HG03575 (cell line): Measurements from ENCODE around the gene RPE65.
"Not testable (repeated sequence)": the region's sequence is repeated elsewhere in the genome, so short reads cannot be mapped to it uniquely, and the experiment has no call there.

Experiments used
- ATAC-seq: cut with Tn5 transposase; IDR thresholded peaks from one replicate; pipeline ENCODE4 v1.9.1; 2021; ENCODE audit not compliant: unreplicated experiment, insufficient number of reproducible peaks, low FRiP score; ENCODE audit errors: extremely low read depth

RPE65 gene

DNA sequence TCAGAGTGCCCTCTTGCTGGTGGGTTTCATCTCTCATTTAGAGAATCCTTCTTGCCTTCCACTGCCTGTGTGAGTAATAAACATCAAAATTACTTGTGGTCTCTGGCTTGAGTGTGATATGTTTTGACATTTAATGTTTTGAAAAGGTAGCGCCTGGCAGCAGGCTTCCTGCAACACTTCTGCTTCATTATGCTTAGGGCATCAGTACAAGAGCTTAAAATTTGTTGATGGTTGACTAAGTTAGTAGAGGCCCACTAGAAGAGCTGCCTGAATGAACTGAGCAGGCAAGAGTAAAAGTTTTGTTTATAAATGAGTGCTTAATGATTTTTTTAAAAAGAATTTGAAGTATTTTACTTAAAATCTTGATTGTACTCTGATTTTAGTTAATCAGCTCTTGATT, 6.4 kb upstream of the RPE65 start:
- ATAC-seq = no peak

GRCh38 chr1:68454534-68454933, 4.8 kb upstream of the RPE65 start:
- ATAC-seq = no peak

DNA sequence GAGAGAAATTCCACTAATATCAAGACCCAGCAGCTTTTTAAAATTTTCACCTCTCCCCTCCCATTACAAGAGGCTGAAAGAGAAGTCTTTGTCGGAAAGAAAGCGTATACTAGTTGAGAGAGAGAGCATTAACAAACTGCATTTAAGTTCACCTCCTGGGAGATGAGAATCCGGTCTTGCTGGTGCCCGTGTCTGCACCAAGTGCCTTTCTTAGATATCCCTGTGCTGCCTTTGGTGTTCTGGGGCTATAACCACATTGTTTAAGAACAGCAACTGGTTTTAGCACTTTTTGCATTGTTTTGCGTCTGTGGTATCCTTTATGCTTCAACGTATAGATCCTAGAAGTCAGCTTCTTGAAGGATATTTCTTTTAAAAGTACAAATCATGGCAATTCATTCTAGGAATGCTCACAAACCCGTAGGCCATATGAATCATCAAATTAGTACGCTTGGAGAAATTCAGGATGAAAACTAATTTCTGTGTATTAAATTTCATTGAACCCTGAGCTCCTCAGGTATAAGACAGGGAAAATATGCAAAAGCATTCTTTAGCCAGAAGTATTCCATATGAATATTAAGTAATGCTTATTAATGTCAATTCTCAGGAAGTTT, 3.4 kb upstream of the RPE65 start:
- ATAC-seq = no peak

DNA sequence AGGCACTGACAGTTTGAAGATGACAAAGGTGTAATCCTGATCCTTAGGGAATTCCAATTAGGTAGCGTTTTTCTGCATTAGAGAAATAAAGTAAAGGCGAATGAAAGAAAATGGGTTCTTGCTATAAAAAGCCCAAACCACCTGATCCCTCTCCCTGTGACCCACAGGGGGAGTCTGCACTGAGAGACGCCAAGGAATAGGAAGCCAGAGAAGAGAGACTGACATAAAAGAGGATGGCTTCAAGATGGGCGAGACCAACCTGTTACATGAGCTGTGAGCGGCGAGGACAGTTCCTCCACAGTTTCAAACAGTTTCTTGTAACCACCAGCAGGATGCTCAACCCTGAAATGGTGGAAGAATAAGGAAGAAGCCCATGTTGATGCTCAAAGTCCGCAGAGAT, 1.4 kb downstream of the RPE65 start:
- ATAC-seq = no peak

DNA sequence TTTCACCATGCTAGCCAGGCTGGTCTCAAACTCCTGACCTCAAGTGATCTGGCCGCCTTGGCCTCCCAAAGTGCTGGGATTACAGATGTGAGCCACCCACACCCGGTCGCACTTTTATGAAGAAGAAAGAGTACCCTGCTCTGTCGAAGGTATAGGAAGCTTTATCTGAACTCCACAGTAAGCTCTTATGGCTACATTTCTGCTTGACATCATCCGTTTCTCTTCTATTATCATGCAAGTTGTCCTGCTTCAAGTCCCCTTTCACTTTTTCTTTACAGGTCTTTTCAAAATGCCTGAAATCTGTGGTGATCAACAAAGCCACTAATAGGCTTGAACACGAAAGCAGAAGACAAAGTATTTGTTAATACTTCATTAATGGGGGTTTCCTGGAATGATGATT, 4.0 kb downstream of the RPE65 start:
- ATAC-seq = no peak

DNA sequence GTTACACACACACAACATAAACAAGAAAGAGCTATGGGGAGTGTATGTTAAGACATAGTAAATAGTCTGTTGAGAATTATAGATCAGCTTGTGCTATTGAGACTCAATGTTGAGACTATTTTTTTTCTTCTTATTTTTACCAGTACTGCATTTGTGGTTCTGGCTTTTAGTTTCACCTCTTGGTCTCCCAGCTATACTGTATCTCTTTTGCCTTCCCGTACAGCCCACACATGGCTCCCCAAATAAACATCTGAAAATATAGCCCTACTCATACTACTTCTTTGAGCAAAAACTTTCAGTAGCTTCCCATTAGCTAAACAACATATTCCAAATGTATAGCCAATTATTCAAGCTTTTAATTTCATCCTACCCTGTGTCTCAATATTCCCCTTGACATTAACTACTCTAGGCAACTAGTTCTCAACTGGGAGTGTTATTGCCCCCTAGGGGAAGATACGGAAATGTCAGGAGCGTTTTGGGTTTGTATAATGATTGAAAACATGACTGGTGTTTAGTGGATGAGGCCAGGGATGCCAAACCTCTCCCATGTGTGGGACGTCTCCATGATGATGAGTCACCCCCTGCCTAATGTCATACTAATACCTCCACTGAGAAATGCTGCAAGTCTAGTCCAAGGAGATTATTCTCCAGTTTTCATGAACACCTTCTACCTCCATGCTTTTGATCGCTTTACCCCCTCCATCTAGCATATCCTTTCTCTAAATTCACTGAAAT, 6.8 kb downstream of the RPE65 start:
- ATAC-seq = peak; percentile 65

DNA sequence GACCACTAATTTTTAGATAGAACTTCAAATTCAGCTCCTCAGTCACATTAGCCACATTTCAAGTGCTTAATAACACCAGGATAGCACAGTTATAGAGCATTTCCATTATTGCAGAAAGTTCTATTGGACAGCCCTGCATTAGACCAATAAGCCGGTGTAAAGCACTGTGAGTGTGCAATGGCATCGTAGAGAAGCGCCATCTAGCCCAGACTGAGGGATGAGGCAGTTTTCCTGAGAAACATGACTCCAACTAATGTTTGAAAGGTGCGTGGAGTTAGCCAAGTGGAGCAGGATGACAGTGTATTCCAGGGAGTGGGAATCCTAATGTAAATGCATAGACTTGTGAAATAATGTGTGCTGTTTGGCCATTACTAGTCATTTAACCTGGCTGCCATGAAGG, 7.7 kb downstream of the RPE65 start:
- no peak for ATAC-seq

GRCh38 chr1:68438310-68438709, 11.4 kb downstream of the RPE65 start:
- ATAC-seq = no peak

DNA sequence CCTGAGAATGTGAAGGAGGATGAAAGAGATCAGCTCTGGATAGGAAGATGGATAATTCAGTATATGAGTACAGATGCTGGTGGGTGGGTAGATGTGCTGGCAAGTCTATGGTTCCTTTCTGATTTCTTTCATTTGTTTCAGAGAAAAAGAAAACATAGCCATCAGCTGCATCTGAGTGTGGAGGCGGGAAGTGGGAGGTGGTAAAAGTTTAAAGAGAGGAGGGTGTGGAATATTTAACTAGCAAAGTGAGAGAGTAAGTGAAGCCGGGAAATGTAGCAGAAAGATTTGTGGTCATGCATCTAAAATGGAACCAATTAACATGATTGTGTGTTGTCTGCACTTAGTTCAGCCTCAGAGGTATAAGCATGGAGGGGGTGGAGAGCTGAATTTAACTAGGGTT, 16.4 kb downstream of the RPE65 start:
- no peak for ATAC-seq

DNA sequence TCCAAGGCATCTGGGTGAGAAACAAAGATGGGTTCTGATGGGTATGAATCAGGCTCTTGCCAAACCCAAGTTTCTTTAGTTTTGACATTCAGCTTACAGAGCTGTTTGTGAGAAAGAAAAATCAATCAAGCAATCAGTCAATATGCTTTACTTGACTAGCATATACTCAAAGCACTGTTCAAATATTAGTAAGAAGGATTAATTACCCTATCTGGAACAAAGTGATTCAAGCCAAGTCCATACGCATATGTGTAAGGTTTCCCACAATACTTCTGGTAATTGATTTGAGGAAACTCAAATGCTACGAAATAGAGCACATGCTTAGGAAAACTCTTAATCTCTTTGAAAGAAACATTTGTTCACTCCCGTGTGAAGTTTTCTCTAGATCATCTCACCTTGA, 18.7 kb downstream of the RPE65 start:
- ATAC-seq = no peak

GRCh38 chr1:68429233-68429808, 20.4 kb downstream of the RPE65 start:
- no peak for ATAC-seq

DNA sequence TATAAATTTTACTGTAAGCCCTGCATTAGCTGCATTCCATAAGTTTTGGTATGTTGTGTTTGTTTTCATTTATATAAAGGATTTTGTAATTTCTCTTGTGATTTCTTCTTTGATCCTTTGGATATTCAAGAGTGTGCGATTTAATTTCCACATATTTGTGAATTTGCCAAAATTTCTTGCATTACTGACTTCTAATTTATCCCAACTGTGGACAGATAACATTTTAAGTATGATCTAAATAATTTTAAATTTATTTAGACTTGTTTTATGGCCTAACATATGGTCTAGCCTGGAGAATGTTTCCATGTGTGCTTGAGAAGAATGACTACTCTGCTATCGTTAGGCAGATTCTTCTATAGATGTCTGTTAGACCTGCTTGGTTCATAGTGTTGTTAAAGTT, 23.2 kb downstream of the RPE65 start:
- no peak for ATAC-seq

GRCh38 chr1:68421350-68421749, 28.4 kb downstream of the RPE65 start:
- ATAC-seq = no peak

DNA sequence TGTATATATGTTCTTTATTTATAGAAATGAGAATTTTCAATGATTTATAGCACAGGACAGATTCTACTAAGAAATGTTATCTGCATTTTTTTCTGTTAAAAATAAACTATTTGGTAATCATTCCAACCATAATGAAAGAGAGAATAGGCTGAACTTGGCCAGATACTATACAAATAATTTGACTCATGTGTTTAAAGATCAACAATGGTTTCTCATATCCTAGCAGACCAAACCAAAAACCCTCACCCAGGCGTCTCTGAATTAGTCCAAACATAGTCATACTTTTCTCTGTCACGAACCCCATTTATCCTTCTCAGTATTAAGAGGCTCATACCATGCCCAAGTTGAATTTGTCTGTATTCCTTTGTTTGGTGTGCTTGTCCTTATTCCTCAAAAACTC, 40.3 kb downstream of the RPE65 start:
- no peak for ATAC-seq

GRCh38 chr1:68401506-68401905, 48.2 kb downstream of the RPE65 start:
- no peak for ATAC-seq

GRCh38 chr1:68395575-68395974, 54.2 kb downstream of the RPE65 start:
- not testable (repeated sequence) for ATAC-seq

GRCh38 chr1:68392474-68392873, 57.3 kb downstream of the RPE65 start:
- ATAC-seq = not testable (repeated sequence)

DNA sequence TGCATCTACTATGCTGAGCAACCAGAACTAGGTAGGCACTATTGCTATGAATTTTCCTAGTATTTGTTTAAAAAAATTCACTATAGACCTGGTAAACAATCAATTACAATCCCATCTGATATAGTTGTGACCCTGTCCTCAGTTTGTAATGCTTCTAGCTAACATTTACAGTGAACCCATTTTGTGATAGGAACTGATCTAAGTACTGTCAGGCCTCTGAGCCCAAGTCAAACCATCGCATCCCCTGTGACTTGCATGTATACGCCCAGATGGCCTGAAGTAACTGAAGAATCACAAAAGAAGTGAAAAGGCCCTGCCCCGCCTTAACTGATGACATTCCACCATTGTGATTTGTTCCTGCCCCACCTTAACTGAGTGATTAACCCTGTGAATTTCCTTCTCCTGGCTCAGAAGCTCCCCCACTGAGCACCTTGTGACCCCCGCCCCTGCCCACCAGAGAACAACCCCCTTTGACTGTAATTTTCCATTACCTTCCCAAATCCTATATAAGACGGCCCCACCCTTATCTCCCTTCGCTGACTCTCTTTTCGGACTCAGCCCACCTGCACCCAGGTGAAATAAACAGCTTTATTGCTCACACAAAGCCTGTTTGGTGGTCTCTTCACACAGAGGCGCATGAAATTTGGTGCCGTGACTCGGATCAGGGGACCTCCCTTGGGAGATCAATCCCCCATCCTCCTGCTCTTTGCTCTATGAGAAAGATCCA, 63.8 kb downstream of the RPE65 start:
- ATAC-seq = not testable (repeated sequence)

DNA sequence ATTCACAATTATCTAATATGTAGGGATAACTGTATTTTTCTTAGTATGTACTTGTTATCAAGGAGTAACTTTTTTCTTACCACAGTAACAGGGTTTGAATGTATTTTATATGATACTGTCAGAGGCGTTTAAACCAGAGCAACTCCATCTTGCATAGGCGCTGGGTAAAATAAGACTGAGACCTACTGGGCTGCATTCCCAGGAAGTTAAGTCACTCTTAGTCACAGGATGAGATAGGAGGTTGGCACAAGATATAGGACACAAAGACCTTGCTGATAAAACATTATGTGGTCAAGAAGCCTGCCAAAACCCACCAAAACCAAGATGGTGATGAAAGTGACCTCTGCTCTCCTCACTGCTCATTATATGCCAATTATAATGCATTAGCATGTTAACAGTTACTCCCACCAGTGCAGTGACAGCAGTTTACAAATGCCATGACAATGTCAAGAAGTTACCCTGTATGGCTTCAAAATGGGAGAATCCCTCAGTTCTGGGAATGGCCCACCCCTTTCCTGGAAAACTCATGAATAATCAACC, 64.8 kb downstream of the RPE65 start:
- ATAC-seq = no peak
